HG03064 (cell line): ENCODE data around the gene NUDT3.
"Not testable (repeated sequence)": the region's sequence is repeated elsewhere in the genome, so short reads cannot be mapped to it uniquely, and the experiment has no call there.

Source experiments
- ATAC-seq: cut with Tn5 transposase; IDR thresholded peaks from one replicate; pipeline ENCODE4 v1.9.1; 2021; ENCODE audit warnings: low read depth; ENCODE audit not compliant: unreplicated experiment

NUDT3 gene

GRCh38 chr6:34371865-34372264 is 20.6 kb downstream of the NUDT3 start:
- not testable (repeated sequence) for ATAC-seq

GRCh38 chr6:34370361-34370760 is 22.1 kb downstream of the NUDT3 start:
- no peak for ATAC-seq

- ATAC-seq, result no peak
These were observed 23.1 kb downstream of the NUDT3 start for GRCh38 chr6:34369385-34369784.

- ATAC-seq, result no peak
These were observed 25.9 kb downstream of the NUDT3 start for GRCh38 chr6:34366639-34366921.

- not testable (repeated sequence) for ATAC-seq
These were observed 26.5 kb downstream of the NUDT3 start for GRCh38 chr6:34365781-34366638.

GRCh38 chr6:34363681-34364075 is 28.8 kb downstream of the NUDT3 start:
- not testable (repeated sequence) for ATAC-seq

- no peak for ATAC-seq
These were observed 29.4 kb downstream of the NUDT3 start for GRCh38 chr6:34362909-34363680.

GRCh38 chr6:34362176-34362575 is 30.3 kb downstream of the NUDT3 start:
- ATAC-seq, result no peak

- no peak for ATAC-seq
These were observed 31.9 kb downstream of the NUDT3 start for GRCh38 chr6:34360556-34360955.

GRCh38 chr6:34359418-34360158 is 32.9 kb downstream of the NUDT3 start:
- no peak for ATAC-seq

GRCh38 chr6:34358389-34358905 is 34.0 kb downstream of the NUDT3 start:
- no peak for ATAC-seq

- no peak for ATAC-seq
These were observed 34.5 kb downstream of the NUDT3 start for GRCh38 chr6:34357937-34358336.

GRCh38 chr6:34355889-34356288 is 36.6 kb downstream of the NUDT3 start:
- ATAC-seq, result no peak

- ATAC-seq, result not testable (repeated sequence)
These were observed 38.2 kb downstream of the NUDT3 start for GRCh38 chr6:34354230-34354629.

GRCh38 chr6:34353530-34353929 is 38.9 kb downstream of the NUDT3 start:
- ATAC-seq, result not testable (repeated sequence)

GRCh38 chr6:34352305-34352937 is 40.0 kb downstream of the NUDT3 start:
- no peak for ATAC-seq

GRCh38 chr6:34350934-34351217 is 41.6 kb downstream of the NUDT3 start:
- ATAC-seq, result no peak

- ATAC-seq, result no peak
These were observed 42.1 kb downstream of the NUDT3 start for GRCh38 chr6:34350137-34350933.

- ATAC-seq, result no peak
These were observed 43.3 kb downstream of the NUDT3 start for GRCh38 chr6:34349211-34349610.

GRCh38 chr6:34347303-34347702 is 45.2 kb downstream of the NUDT3 start:
- no peak for ATAC-seq
